GM23338 (cell line): ENCODE results near the gene ELMOD3.

Experiments used
- CREB1 ChIP-seq: fragments of 250-450 bp; sonication (Bioruptor Pico); IDR thresholded peaks from 2 replicates; pipeline ENCODE4 v1.5.0; 2020; ENCODE audit warnings: low read depth, mild to moderate bottlenecking, moderate library complexity
- EZH2 ChIP-seq: fragments of 200-600 bp; sonication (generic); IDR thresholded peaks from one replicate; pipeline ENCODE4 v1.8.0; 2017; ENCODE audit warnings: antibody characterized with exemption, mild to moderate bottlenecking, low read depth; ENCODE audit not compliant: unreplicated experiment
- EZH2phosphoT487 ChIP-seq: fragments of 200-600 bp; sonication (generic); IDR thresholded peaks from one replicate; pipeline ENCODE4 v1.8.1; 2018; ENCODE audit warnings: antibody characterized with exemption; ENCODE audit not compliant: unreplicated experiment
- JUNB ChIP-seq: IDR thresholded peaks from one replicate; pipeline ENCODE4 v1.6.1; 2016; ENCODE audit warnings: antibody characterized with exemption; ENCODE audit not compliant: unreplicated experiment
- NANOG ChIP-seq: IDR thresholded peaks from 2 replicates; pipeline ENCODE4 v1.6.1; 2016; ENCODE audit warnings: antibody characterized with exemption, borderline replicate concordance
- POLR2AphosphoS5 ChIP-seq: IDR thresholded peaks from 2 replicates; pipeline ENCODE4 v1.6.1; 2016; ENCODE audit warnings: antibody characterized with exemption, low read depth
- STAT1 ChIP-seq: IDR thresholded peaks from one replicate; pipeline ENCODE4 v1.6.1; 2016; ENCODE audit warnings: antibody characterized with exemption; ENCODE audit not compliant: unreplicated experiment
- ZNF114 ChIP-seq: fragments of 250-450 bp; sonication (Bioruptor Pico); IDR thresholded peaks from 2 replicates; pipeline ENCODE4 v1.5.0; 2020; ENCODE audit warnings: mild to moderate bottlenecking, moderate library complexity
- ZNF331 ChIP-seq: fragments of 250-450 bp; sonication (Bioruptor Pico); IDR thresholded peaks from 2 replicates; pipeline ENCODE4 v1.5.0; 2020; ENCODE audit warnings: low read depth, mild to moderate bottlenecking, moderate library complexity
- TF ChIP-seq, protein P1 (sequence below), 2 experiments: fragments of 200-600 bp in 1 of 2; sonication (generic) in 1 of 2; conservative IDR thresholded peaks; 2 replicates each; pipeline versions ENCODE4 v1.5.1 to v1.6.1; 2016 to 2017; ENCODE audit warnings: antibody characterized with exemption in 2 of 2, low read depth in 2 of 2, mild to moderate bottlenecking in 2 of 2, moderate library complexity in 1 of 2
- TF ChIP-seq, protein P2 (sequence below): IDR thresholded peaks from one replicate; pipeline ENCODE4 v1.6.1; 2018; ENCODE audit warnings: antibody characterized with exemption; ENCODE audit not compliant: unreplicated experiment

DNA sequence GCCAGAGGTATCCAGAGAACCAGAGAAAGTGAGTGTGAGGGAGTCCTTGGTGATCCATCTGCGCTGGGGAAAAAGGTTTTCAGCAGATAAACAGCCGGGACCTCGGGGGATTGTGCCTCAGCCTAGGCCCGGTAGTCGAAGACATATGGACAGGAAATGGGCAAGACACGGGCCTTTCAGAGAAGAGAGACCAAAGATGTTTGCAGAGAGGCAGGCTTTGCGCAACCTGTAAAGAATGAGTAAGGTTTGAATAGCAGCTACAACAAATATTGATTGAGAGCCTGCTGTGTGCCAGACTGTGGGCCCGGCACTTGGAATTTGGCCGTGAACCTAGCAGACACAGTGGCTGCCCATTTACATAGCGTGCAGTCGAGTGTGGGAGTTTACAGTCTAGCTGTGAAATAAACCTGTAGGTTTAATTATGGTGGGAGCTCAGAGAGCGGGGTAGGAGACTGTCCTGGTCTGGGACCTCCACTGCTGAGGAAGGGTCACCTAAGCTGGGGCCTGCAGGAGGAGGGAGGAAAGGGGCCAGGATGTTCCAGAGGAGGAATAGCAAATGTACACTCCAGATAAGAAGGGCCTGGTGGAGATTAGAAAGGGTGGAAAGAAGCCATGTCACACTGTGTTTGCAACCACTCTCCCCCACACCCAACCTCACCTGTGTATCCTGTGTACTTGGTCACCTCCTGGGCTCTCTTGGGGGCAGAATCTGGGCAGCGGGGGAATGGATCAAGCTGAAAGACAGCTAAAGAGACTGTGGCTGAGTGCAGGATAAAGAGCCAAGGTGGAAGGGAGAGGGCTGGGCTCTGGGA is 66.9 kb downstream of the ELMOD3 start:
- TF ChIP-seq, protein P1, sequence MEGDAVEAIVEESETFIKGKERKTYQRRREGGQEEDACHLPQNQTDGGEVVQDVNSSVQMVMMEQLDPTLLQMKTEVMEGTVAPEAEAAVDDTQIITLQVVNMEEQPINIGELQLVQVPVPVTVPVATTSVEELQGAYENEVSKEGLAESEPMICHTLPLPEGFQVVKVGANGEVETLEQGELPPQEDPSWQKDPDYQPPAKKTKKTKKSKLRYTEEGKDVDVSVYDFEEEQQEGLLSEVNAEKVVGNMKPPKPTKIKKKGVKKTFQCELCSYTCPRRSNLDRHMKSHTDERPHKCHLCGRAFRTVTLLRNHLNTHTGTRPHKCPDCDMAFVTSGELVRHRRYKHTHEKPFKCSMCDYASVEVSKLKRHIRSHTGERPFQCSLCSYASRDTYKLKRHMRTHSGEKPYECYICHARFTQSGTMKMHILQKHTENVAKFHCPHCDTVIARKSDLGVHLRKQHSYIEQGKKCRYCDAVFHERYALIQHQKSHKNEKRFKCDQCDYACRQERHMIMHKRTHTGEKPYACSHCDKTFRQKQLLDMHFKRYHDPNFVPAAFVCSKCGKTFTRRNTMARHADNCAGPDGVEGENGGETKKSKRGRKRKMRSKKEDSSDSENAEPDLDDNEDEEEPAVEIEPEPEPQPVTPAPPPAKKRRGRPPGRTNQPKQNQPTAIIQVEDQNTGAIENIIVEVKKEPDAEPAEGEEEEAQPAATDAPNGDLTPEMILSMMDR (conservative IDR thresholded peaks at IDR 0.05; ENCODE audit: low read depth in 2 of 2) = no peak
- no peak for TF ChIP-seq POLR2AphosphoS5
- TF ChIP-seq EZH2 = no peak
- TF ChIP-seq, protein P2, sequence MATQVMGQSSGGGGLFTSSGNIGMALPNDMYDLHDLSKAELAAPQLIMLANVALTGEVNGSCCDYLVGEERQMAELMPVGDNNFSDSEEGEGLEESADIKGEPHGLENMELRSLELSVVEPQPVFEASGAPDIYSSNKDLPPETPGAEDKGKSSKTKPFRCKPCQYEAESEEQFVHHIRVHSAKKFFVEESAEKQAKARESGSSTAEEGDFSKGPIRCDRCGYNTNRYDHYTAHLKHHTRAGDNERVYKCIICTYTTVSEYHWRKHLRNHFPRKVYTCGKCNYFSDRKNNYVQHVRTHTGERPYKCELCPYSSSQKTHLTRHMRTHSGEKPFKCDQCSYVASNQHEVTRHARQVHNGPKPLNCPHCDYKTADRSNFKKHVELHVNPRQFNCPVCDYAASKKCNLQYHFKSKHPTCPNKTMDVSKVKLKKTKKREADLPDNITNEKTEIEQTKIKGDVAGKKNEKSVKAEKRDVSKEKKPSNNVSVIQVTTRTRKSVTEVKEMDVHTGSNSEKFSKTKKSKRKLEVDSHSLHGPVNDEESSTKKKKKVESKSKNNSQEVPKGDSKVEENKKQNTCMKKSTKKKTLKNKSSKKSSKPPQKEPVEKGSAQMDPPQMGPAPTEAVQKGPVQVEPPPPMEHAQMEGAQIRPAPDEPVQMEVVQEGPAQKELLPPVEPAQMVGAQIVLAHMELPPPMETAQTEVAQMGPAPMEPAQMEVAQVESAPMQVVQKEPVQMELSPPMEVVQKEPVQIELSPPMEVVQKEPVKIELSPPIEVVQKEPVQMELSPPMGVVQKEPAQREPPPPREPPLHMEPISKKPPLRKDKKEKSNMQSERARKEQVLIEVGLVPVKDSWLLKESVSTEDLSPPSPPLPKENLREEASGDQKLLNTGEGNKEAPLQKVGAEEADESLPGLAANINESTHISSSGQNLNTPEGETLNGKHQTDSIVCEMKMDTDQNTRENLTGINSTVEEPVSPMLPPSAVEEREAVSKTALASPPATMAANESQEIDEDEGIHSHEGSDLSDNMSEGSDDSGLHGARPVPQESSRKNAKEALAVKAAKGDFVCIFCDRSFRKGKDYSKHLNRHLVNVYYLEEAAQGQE = no peak
- no peak for TF ChIP-seq ZNF331 (CRISPR knock-in tag)
- TF ChIP-seq NANOG = no peak
- no peak for TF ChIP-seq EZH2phosphoT487
- TF ChIP-seq JUNB = no peak
- TF ChIP-seq ZNF114 = no peak
- TF ChIP-seq CREB1 (CRISPR knock-in tag) = no peak
- no peak for TF ChIP-seq STAT1
